ENCODE data around the gene SNX17.

- TF ChIP-seq CTCF (IDR thresholded peaks at IDR 0.05; ENCODE audit: extremely low read depth in 1 of 2, insufficient read depth in 1 of 2, low read depth in 1 of 2, low read length in 2 of 2) (no peak), POLR2A (IDR thresholded peaks at IDR 0.05; ENCODE audit: low read depth, low read length) (no peak), EZH2 (IDR thresholded peaks at IDR 0.05; ENCODE audit: borderline replicate concordance, low read depth, low read length, severe bottlenecking) (no peak), FOS (IDR thresholded peaks at IDR 0.05; ENCODE audit: borderline replicate concordance, insufficient read depth, low read length) (no peak)
These were observed 30.1 kb downstream of the SNX17 start for GRCh38 chr2:27400348-27401135.
